Limb (tissue), 2 donors: ENCODE data around the gene CDH23.

ENCODE experiments used
- DNase-seq, 2 donors: peaks; one replicate each; pipeline ENCODE4 v3.0.0-alpha.2; 2016; ENCODE audit errors: extremely low spot score in 2 of 2

Gene CDH23

DNA sequence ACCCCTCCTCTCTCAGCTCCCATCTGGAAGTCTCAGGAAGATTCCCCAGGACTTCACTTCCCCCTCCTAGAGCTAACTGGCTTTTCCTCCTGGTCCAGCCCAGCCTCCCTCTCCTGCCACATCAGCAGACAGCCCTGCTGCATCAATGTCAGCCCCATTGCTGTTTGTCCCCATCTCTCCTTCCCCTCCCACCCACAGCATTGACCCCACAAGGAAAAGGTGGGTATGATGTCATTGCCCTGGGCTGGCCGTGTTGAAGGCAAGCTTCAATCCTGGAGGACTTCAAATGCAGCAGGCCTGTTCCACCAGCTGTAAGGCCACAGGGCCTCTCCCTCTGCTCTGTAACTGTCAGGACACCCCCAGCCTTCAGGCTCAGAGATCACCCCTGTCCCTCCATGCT lies 256.3 kb downstream of the CDH23 start:
- no peak for DNase-seq

DNA sequence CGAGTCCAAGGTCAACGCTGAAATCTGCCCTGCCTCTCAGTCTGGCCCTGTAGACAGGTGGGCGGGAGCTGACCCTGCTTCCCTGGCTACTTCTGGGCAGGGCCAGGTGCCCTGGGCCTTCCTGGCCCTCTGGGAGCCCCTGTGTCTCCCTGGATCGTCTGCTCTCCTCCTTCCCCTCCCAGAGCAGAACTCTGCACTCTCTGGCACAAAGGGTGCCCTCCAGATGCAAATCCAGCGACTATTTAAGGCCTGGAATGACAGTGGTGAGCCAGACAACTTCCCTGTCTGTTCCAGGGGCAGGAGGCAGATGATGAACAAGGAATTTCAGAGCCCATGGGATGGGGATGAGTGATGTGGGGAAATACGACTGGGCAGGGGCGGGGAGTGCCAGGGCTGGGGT lies 259.5 kb downstream of the CDH23 start:
- no peak for DNase-seq

DNA sequence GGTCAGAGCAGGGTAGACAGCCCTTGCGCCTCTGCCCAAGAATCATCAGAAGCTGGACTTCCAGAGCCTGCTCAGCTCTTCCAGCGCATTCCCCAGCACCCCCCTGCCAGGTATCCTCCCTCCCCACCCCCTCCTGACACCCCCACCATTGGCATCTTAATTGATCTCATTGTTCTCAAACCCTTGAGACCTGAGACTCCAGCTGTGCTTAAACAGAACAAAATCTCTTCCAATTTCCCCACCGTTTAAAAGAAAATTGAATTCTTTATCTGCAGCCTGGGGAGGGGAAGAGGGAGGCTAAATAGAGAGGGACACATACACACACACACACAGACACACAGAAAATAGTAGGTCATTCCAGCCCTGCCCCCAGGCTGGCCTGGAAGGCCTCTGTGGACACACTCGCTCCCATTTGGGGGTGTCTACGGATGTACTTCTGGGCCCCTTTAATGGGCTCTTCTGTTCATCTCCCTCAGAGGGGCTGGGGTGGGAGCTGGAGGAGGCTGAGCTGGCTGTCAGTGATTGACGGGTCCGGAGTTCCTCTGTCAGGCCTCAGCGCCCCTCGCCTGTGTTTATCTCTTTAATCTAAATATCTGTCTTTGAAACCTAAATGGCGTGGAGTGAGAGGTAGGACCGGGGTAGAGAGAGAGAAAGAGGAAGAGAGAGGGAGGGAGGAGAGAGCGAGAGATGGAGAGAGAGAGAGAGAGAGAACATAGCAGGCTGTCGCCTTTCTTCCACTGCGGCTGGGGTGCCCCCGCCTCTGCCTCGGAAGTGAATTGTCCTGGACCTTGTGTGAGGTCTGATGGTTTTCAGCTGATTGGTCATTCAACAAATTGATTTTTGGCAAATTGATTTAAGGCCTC lies 261.1 kb downstream of the CDH23 start:
- DNase-seq: no peak

DNA sequence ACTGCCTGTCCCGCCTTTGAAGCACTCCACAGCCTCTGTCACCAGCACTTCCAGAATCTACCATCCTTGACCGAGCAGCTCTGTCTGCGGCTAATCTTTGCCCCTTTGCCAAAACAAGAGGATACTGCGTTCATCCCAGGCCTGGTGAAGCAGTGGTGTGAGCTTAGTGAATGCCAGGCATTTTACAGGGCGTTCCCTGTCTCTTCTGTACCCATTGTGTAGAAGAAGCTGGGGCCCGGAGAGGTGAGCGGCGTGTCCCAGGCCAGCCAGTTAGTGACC lies 261.7 kb downstream of the CDH23 start:
- DNase-seq: no peak

DNA sequence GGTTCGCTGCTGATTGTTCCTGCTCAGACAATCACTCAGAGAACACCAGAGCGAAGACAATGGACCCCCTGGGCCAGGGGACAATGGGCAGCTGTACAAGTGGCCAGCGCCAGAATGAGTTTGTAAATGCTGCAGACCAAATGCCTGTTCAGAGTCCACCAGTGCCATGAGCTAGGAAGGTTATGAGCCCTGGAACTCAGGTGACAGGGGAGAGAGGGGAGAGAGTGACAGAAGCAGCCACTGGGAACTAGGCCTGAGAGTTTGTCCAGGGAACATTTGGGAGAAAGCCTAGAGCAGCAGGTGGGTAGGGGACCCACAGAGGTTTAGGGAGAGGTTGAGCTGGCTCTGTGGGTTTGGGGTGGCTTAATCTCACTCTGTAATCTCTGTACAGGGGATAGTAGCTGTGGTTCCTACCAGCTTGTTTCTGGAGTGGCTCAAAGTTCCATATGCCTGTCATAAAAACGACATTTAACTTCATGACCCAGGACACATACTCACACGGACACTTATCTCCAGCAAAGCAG lies 262.5 kb downstream of the CDH23 start:
- DNase-seq: no peak

DNA sequence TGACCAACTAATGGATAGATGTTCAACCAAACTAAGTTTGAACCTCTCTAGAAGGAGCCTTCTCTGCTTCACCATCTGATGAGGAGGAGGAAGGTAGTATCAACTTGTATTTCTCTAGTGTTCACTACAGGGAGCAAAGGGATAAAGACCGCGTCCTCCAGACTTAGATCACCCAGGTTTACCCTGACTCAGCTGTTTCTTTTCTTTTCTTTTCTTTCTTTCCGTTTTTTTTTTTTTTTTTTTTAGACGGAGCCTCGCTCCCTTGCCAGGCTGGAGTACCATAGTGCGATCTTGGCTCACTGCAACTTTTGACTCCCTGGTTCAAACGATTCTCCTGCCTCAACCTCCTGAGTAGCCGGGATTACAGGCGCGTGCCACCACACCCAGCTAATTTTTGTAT lies 263.0 kb downstream of the CDH23 start:
- DNase-seq: no peak

DNA sequence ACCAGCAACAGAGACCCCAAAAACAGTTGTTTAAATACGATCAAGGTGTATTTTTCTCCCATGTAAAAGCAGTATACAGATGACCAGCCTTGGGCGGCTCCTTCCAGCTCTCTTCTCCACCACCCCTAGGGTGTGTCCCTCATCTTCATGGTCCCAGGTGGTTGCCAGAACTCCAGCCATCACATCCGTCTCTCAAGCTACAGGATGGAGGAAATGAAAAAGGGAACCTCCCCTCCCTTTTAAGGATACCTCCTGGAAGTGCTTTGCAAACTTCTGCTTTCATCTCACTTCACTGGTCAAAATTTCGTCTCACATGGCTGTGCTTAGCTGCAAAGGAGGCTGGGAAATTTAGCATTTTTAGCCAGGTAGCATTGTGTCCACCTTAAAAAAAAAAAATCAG lies 263.6 kb downstream of the CDH23 start:
- no peak for DNase-seq

DNA sequence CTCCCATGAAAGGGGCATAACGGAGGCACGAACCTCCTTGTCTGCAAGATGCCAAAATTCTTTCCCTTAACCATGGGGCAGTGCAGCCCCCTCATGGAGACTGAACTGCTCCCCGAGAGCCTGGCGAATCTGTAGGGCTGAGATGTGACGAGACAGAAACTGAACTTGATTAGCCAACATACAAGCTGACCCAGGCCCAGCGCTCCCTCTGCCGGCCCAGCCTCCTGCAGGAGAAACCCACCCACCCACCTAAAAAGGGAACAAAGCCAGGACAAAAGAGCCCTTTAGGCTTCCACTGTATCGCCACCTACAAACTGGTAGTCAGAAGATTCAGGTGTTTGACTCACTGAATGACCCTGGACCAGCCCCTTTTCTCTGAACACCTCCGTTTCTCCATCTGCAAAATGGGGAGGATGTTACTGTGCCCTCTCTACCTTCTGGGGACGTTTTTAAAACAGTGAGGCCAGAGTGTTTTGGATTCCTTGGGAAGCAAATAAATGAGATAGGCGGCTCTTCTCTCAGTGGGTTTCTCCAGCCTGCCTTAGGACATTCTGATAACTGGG lies 264.4 kb downstream of the CDH23 start:
- no peak for DNase-seq

DNA sequence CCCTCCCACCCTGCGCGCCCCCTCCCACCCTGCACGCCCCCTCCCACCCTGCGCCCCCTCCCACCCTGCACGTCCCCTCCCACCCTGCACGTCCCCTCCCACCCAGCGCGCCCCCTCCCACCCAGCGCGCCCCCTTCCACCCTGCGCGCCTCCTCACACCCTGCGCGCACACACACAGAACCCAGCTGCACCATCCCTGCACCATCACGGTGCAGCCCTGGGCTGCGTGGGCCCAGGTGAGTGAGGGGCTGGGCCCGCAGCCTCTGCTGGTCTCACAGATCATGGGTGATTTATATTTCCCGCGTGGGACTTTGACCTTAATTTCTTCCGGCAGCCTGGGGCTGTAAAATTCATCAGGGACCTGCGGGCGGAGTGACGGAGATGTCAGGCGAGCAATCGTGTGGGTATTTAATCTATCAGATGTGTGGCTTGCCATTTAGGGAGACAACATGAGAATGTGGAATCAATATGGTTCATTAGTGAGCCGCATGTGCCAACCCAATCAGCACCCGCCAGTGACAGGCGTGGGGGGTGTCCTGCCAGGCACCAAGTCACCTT lies 265.1 kb downstream of the CDH23 start:
- DNase-seq: no peak

DNA sequence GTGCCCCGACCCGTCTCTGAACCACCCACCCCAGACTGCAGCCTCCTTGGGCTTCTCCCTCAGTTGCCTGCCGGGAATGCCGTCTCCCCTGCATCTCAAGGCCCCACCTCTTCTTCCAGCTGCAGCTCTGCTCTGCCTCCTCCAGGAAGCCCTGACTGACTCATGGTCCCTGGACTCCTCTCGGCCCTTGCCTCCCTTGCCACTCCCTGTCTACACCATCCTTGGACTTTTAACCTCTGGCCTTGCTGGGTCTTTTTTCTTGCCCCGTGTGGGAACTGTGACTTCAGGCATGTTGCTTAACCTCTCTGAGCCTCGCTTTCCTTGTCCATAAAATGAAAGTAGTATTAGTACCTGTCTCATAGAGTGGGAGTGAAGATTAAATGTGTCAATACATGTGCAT lies 266.6 kb downstream of the CDH23 start:
- DNase-seq: no peak

DNA sequence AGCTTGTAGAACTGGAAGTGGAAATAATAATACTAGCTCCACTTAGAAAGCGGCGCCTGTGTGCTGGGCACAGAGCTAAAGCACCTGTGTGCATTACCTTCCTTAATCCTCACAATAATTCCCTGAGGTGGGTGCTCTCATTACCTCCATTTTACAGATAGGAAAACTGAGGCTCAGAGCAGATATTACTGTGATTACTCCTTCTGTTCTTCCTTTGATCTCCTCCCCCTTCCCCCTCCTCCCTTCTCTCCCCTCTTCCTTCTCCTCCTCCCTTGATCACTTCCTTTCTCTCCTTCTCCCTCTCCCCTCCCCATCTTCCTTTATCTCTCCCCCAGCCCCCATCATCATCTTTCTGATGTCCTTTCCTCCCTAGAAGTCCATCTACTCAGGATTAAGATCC lies 267.9 kb downstream of the CDH23 start:
- DNase-seq: no peak

DNA sequence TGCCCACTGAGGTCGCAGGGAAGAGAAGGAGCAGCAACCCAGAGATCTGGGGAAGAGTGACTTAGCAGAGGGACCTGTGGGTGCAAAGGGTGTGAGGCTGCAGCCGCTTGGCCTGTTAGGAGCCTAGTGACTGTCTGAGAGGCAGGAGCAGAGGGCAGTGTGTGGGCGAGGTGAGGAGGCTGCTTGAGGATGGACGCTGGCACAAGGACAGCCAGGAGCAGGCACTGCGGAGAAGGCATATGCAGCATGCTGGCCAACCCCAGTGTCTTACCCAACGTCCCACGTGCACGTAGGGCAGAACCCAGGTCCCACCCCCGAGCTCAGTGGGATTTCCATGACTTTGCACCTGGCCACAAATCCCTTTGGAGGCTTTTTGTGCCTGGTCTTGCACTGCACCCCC lies 268.7 kb downstream of the CDH23 start:
- DNase-seq: no peak

DNA sequence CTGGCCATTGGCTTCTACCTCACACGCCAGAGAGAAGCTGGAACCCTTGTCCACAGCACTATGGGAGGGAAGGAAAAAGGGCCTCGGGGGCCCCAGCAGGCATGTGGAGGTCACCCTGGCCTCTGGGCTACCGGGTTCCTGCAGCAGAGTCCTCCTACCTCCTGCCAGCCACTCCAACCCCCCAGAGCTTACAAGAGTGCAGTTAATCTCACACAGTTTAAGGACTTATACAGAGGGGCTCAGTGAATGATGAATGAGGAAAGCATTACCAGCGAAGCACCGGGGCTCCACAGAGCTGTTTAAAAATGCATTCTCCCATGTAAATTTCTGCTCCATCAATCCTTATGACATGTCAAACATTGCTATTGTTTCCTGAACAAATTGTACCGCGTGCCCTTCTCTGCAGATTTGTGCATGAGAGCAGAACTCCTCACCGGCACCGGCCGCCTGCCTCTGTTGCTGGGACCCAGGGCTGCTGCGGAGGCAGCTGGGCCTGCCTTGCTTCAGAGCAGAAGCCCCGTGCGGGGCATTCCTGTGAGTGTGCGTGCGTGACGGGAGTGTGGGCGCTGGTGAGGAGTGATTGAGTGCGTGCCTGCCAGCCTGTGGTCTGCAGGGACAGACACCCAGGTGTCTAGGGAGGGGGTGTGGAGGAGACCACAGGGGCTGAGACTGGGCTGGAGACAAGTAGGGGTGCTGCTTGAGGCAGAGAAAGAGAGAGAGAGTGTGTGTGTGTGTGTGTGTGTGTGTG lies 270.1 kb downstream of the CDH23 start:
- peak in 1 of 2 donors; percentile 45 for DNase-seq

DNA sequence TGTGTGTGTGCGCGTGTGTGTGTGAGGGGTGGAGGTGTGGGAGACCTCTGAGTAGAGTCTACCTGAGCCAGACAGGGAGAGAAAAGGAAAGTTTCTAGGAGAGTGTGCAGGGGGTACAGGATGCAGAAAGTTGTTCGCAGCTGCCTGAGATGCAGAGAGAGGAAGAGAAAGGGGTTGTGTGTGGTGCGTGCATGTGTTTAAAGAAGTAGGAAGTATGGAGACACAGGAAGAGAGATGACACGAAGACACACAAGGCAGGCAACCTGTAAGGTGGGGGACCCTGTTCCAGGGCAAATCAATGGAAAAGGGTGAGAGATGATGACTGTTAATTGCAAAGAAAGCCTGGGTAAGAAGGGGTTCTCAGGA lies 270.6 kb downstream of the CDH23 start:
- DNase-seq: no peak

DNA sequence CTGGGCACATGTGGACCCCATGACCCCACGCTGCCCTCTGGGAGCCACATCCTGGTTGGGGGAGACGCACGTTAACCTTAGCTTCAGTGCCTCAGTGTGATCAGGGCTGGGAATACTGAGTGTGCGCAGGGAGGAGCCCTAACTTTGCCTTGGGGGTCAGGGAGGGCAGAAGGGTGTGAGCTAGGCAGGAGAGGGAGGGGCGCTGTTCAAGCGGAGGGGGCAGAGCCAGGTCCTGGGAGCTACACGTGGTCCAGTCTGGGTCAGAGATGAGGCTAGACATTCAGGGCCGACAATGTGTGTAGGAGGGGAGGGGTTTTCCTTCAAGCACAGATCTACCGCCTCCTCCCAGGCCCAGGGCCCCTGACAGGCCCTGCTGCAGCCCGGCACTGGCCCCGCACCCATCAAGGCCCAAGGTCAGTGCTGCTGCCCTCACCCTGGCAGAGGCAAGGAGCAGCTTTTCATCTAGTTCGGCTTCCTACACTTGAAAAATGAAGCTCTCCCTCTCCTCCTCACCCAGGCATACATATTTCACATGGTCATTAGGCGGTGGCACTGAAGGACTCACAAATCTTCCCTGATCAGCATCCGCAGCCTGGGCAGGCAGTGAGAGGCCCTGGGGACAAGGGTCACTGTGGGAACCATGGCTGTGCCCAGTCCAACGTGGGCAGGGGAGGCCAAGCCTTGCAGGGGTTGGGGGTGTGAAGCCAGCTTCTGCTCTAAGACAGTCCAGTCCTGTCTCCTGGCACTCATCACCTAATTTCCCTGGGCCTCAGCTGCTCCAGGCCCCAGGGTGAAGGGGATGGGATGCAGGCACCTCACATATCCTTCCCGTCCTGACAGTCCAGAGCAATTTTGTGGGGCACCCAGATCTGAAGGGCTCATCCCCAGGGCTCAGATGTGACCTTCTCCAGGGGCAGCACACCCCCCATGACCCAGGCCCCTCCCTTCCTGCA lies 275.6 kb downstream of the CDH23 start:
- DNase-seq: no peak

DNA sequence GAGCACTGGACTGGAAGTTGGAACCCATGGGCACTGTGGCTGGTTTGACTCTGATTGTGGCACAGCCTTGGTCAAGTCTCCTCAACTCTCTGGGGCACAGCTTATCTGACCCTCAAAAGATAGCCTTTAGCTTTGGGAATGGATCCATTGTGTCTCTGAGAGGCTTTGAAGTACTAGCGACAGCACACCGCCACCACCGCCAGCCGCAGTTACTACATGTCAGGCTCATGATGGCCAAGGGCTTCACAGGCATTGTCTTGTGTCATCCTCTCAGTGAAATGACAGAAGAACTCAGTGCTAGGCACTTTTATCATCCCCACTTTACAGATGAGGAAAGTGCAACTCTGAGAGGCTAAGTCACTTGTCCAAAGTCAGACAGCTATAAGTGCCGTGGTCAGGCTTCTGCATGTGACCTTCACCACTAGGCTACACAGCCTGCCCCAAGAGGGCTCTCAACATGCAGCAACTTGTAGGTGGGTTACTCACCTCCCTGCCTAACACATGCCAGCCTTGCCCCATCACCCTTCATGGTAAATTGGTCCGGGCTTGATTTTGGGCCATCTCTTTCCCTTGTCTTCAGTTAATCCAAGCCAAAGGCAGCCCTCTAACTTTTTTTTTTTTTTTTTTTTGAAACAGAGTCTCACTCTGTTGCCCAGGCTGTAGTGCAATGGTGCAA lies 278.7 kb downstream of the CDH23 start:
- no peak for DNase-seq

DNA sequence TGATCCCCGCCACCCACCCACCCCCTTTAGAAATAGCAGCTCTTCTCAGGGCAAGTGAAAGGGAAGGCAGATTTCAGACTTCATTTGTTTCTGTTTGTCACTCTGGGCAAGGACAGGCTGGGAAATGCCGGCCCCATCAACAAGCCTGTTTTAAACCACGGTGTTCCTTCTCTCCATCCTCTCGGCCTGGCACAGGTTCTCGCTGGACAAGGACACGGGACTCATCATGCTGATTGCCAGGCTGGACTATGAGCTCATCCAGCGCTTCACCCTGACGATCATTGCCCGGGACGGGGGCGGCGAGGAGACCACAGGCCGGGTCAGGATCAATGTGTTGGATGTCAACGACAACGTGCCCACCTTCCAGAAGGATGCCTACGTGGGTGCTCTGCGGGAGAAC lies 280.5 kb downstream of the CDH23 start:
- DNase-seq: no peak

DNA sequence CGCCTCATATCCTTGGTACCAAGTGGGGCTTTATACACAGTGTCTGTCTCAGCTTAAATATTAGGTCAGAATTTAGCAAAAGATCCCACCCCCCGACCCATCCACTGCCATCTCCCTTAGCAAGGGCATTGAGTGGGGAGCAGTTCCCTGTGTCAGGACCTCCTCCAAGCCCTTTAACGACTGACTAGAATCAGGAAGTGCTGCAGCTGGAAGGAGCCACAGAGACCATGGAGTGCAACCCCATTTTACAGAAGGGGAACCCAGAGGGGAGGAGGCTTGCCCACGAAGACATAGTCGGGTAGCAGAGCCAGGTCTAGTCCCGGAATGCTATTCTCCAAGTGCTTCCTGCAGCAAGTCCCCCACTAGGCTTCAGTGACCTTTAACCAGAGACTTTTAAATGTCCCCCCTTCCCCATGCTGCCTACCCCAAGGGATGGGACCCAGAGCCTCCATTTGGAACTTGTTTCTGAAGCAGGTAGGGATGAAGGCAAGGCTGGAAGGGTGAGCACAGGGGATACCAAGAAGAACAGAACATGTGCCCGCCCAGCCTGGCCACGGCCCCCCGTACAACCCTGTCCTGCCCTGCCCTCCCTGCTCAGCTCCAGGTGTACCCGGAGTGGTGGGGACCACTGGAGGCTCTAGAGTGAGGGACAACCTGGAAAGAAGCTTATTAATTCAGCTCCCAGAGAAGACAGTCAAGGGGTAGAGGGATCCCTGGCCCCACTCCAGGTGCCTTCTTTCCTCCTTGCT lies 281.5 kb downstream of the CDH23 start:
- no peak for DNase-seq

DNA sequence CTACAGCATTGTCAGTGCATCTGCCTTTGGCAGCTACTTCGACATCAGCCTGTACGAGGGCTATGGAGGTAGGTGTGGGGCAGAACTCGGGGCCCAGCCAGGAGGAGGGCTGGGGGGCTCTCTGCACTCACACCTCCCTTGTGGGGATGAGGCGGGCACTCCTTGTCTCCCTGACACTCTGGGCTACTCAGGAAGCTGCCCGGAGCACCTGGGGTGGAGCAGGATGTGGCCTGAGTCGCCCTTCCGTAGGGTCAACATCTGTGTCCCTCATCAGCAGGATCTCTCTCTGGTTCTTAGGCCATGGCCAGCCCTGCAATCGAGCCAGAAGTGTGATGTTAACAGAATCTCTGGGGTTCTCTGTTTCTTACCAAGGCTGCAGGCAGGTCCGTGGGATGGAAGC lies 282.7 kb downstream of the CDH23 start:
- DNase-seq: no peak

DNA sequence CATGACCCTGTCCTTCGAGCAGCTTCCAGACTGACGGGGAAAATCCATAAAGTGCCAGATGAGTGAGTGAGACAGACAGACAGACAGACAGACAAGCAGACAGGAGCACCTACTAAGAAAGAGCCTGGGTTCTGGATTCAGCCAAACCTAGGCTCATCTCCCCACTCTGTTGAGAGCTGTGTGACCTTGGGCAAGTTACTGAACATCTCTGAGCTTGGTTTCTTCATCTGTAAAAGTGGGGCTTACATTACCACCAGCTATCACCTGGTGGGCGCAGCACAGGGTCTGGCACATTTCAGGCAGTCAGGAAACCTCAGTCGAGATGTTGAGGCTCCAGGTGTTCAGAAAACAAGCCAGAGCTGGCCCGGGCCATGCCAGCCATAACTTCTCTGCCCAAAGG lies 285.3 kb downstream of the CDH23 start:
- no peak for DNase-seq
